Prostate gland (tissue), 2 donors: ENCODE results near the gene WNT3.

ENCODE experiments used
- CTCF ChIP-seq, 4 experiments: fragments of 200-600 bp in 2 of 4; fragments of 450-650 bp in 2 of 4; sonication (generic) in 2 of 4; IDR thresholded peaks; 1 replicate in 3 of 4; 2 replicates in 1 of 4; pipeline ENCODE4 v1.5.1; 2016 to 2019; ENCODE audit warnings: antibody characterized with exemption in 4 of 4, mild to moderate bottlenecking in 2 of 4, moderate library complexity in 2 of 4
- POLR2AphosphoS5 ChIP-seq: sonication (generic); formaldehyde crosslinking; IDR thresholded peaks from one replicate; pipeline ENCODE4 v1.6.1; 2017; ENCODE audit warnings: antibody characterized with exemption

GRCh38 chr17:46836500-46836899, 18.0 kb upstream of the WNT3 start:
- TF ChIP-seq CTCF (IDR thresholded peaks at IDR 0.05) (no peak), POLR2AphosphoS5 (no peak)
